Fibroblast of the aortic adventitia (primary cell): ENCODE data around the gene FAM107A. TPM values are rescaled to one million over a fixed set of nuclear protein-coding genes. Genes with fewer than 3 reads are reported as not detected.
"Not testable (repeated sequence)": the region's sequence is repeated elsewhere in the genome, so short reads cannot be mapped to it uniquely, and the experiment has no call there.

ENCODE experiments used
- DNase-seq: peaks from one replicate; pipeline ENCODE4 v3.0.0-alpha.2; 2010; ENCODE audit warnings: low read depth
- H3K4me3 ChIP-seq: 2 replicates; pipeline ENCODE4 v1.5.1; 2011; ENCODE audit warnings: low read depth, mild to moderate bottlenecking, control low read depth, low read length, moderate library complexity
- CTCF ChIP-seq: IDR thresholded peaks from 2 replicates; pipeline ENCODE4 v1.5.1; 2011; ENCODE audit warnings: mild to moderate bottlenecking, low read length, control low read depth, inconsistent platforms; ENCODE audit not compliant: insufficient read depth
- total RNA-seq: library from RNA; depleted of rRNA; stranded (reverse); fragments of >200 nt; gene quantifications from 2 replicates; pipeline ENCODE4 v1.2.3, GENCODE V29; 2012; ENCODE audit warnings: low replicate concordance

The FAM107A gene
- total RNA-seq, 1 donor: 0.54 TPM

GRCh38 chr3:58531956-58532355 lies 45.2 kb downstream of the FAM107A start:
- DNase-seq: no peak
- TF ChIP-seq CTCF: no peak
- H3K4me3 ChIP-seq: no peak overlapping the region

- no peak for TF ChIP-seq CTCF
- no peak for DNase-seq
- no peak overlapping the region for H3K4me3 ChIP-seq
Observed at GRCh38 chr3:58531555-58531954, 45.6 kb downstream of the FAM107A start.

- no peak for DNase-seq
- H3K4me3 ChIP-seq: no peak overlapping the region
- no peak for TF ChIP-seq CTCF
Observed at GRCh38 chr3:58530354-58530865, 46.8 kb downstream of the FAM107A start.

- TF ChIP-seq CTCF: peak; percentile 47
- no peak overlapping the region for H3K4me3 ChIP-seq
- DNase-seq: peak; percentile 28
Observed at GRCh38 chr3:58529516-58530353, 47.5 kb downstream of the FAM107A start.

GRCh38 chr3:58528629-58529028 lies 48.6 kb downstream of the FAM107A start:
- no peak for TF ChIP-seq CTCF
- peak; percentile 37 for DNase-seq
- H3K4me3 ChIP-seq: no peak overlapping the region

GRCh38 chr3:58527440-58527839 lies 49.8 kb downstream of the FAM107A start:
- DNase-seq: not testable (repeated sequence)

GRCh38 chr3:58526515-58526957 lies 50.7 kb downstream of the FAM107A start:
- no peak overlapping the region for H3K4me3 ChIP-seq
- TF ChIP-seq CTCF: no peak
- DNase-seq: peak; percentile 91

More at GRCh38 chr3:58527440-58527839, 49.8 kb downstream of the FAM107A start:
- not testable (repeated sequence) for H3K4me3 ChIP-seq
